ENCODE data around the gene PAPOLB.

Gene PAPOLB

GRCh38 chr7:4823441-4824119 is 38.2 kb downstream of the PAPOLB start:
- DNase-seq (ENCODE audit: low spot score), result no peak

- DNase-seq (ENCODE audit: low spot score), result no peak
These were observed 39.2 kb downstream of the PAPOLB start for GRCh38 chr7:4822677-4823076.

GRCh38 chr7:4820967-4821471 is 40.8 kb downstream of the PAPOLB start:
- no peak for DNase-seq (ENCODE audit: low spot score)

- DNase-seq (ENCODE audit: low spot score), result no peak
These were observed 41.3 kb downstream of the PAPOLB start for GRCh38 chr7:4820405-4820966.

- no peak for DNase-seq (ENCODE audit: low spot score)
These were observed 42.0 kb downstream of the PAPOLB start for GRCh38 chr7:4819560-4820404.

- no peak for DNase-seq (ENCODE audit: low spot score)
These were observed 43.6 kb downstream of the PAPOLB start for GRCh38 chr7:4818000-4818794.

GRCh38 chr7:4817178-4817901 is 44.5 kb downstream of the PAPOLB start:
- DNase-seq (ENCODE audit: low spot score), result no peak

- no peak for DNase-seq (ENCODE audit: low spot score)
These were observed 45.3 kb downstream of the PAPOLB start for GRCh38 chr7:4816419-4817080.

- DNase-seq (ENCODE audit: low spot score), result no peak
These were observed 46.0 kb downstream of the PAPOLB start for GRCh38 chr7:4815609-4816418.

- DNase-seq (ENCODE audit: low spot score), result no peak
These were observed 46.7 kb downstream of the PAPOLB start for GRCh38 chr7:4815121-4815520.

- DNase-seq (ENCODE audit: low spot score), result no peak
These were observed 47.4 kb downstream of the PAPOLB start for GRCh38 chr7:4814433-4814832.

GRCh38 chr7:4809666-4810065 is 52.2 kb downstream of the PAPOLB start:
- DNase-seq (ENCODE audit: low spot score), result no peak

- DNase-seq (ENCODE audit: low spot score), result peak; percentile 79
These were observed 52.7 kb downstream of the PAPOLB start for GRCh38 chr7:4809091-4809591.

- no peak for DNase-seq (ENCODE audit: low spot score)
These were observed 53.3 kb downstream of the PAPOLB start for GRCh38 chr7:4808565-4808964.

- no peak for DNase-seq (ENCODE audit: low spot score)
These were observed 53.8 kb downstream of the PAPOLB start for GRCh38 chr7:4808026-4808425.

Data from pons (tissue), 1 donor.